GM18858 (cell line): ENCODE measurements around the gene HTT.
"Not testable (repeated sequence)": the region's sequence is repeated elsewhere in the genome, so short reads cannot be mapped to it uniquely, and the experiment has no call there.

Source experiments
- ATAC-seq: cut with Tn5 transposase; IDR thresholded peaks from one replicate; pipeline ENCODE4 v1.9.1; 2021; ENCODE audit not compliant: unreplicated experiment

Gene HTT

DNA sequence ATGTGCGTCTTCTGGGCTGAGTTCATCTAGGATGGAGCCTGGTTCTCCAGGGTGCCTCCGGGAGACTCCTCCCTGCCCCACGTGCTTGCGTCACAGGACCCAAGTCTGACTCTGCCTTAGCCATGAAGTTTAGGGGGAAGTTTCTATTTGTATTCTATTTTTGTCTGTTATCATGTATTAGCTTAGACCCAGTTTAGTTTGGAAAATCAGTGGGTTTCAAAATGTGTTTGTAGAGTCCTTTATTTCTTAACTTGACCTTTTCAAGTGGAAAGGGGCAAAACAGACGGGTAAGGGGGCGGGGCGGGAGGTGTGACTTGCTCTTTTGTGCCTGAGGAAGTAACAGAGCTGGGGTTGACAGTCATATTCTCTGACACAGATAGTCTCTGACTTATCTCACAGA, 86.0 kb downstream of the HTT start:
- ATAC-seq, result no peak

DNA sequence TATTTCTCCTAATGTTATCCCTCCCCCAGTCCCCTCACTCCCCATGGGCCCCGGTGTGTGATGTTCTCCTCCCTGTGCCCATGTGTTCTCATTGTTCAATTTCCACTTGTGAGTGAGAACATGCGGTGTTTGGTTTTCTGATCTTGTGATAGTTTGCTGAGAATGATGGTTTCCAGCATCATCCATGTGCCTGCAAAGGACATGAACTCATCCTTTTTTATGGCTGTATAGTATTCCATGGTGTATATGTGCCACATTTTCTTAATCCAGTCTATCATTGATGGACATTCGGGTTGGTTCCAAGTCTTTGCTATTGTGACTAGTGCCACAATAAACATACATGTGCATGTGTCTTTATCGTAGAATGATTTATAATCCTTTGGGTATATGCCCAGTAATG, 86.6 kb downstream of the HTT start:
- ATAC-seq, result not testable (repeated sequence)

DNA sequence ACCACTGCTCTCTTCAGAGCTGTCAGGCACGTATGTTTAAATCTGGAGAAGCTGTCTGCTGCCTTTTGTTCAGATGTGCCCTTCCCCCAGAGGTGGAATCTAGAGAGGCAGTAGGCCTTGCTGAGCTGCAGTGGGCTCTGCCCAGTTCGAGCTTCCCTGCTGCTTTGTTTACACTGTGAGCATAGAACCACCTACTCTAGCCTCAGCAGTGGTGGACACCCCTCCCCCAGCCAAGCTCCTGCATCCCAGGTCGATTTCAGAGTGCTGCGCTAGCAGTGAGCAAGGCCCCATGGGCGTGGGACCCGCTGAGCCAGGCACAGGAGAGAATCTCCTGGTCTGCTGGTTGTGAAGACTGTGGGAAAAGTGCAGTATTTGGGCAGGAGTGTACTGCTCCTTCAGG, 92.0 kb downstream of the HTT start:
- not testable (repeated sequence) for ATAC-seq

DNA sequence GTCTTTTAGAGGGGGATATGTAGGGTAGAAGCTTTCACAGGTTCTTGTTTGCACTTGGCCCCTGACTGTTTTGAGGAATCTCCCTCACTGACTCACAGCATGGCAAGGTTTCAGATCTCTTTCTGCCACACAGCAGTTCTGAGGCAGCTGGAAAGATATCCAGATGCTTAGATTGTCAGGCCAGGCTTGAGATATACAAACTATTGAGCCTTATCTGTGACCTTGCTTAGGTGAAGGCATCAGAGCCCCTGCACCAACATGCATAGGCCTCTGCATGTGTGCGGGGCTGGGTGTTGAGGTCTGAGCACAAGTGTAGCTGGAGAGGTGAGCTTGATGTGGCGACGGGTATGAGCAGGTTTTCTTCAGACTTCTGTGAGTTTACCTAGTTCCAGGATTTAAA, 93.5 kb downstream of the HTT start:
- no peak for ATAC-seq

DNA sequence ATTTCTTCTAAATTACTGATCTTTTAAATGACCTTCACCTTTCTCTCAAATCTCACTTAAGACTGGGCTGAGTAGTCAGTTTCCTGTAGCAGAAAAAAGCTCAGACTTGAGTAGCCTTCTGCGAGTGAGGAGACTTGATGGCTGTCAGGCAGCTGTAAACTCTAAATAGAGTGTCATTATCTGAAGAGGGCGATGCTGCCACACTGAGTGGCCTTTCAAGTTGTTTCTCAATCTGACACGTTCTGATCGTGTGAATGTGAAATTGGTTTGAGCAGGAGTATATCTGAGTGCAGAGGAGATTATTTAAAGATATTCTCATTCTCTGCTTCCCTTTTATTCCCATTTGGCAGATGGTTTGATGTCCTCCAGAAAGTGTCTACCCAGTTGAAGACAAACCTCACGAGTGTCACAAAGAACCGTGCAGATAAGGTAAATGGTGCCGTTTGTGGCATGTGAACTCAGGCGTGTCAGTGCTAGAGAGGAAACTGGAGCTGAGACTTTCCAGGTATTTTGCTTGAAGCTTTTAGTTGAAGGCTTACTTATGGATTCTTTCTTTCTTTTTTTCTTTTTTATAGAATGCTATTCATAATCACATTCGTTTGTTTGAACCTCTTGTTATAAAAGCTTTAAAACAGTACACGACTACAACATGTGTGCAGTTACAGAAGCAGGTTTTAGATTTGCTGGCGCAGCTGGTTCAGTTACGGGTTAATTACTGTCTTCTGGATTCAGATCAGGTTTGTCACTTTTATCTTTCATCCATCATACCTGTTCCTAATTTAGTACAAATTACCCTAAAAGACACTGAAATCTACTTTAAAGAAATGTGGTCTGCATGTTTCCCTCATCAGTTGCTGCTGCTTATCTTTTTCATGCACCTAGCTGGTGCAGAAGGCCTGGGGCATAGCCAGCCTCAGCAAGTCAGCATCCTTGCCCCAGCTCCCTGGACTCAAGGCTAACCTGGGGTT, 100.2 kb downstream of the HTT start:
- no peak for ATAC-seq

DNA sequence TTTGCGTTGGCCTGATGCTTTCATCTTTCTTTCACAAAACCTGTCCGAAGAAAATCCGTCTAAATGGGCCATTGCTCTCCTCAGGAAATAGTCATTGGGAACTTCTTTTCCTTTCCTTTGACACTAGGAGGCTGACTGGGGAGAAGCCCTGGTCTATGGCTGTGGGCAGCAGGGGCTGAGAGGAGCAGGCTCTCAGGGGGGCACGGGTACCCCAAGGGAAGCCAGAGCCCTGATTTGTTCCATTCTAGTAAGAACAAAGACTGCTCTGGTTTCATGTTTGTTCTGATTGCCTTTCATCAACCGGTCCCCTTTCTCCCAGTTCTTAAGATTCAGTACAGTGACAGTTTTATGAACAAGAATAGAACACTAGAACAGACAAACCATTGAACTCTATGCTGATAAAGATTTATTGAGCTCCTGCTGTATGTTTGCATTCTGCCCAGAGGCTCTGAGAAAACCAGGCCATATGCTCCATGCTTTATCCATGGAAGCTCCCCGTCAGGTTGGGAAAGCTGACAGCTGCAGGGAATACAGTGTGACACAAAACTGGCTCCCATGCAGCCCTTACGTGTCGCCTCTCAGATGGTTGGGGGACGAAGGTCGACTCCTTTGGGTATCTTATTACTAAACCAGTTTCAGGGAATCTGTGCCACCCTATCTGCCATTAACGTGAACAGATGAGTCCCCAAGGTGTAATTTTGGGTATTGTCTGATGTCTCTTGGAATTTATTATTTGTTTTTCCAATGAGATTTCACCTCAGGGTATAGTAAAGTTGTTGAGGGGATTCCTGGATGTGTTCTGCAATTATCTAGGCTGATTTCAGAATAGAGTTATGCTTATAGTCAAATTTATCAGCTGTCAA, 102.1 kb downstream of the HTT start:
- no peak for ATAC-seq

DNA sequence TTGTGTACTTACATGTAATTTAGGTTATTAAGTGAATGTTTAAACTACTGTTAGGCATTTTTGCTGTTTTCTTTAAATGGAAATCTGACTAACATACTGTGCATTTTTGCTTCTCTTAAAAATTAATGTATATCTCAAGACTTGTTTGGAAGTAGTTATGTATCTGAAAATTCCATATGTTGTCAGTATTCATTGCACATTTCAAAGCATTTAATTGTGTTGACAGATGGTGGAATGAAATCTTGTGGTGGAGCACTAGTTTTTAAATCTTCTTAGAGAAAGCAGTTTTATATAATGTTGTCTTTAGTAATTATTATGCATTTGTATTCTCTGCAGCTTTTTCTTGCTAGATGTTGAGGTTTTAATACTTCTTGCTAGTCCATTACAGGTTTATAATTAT, 102.9 kb downstream of the HTT start:
- ATAC-seq, result no peak

DNA sequence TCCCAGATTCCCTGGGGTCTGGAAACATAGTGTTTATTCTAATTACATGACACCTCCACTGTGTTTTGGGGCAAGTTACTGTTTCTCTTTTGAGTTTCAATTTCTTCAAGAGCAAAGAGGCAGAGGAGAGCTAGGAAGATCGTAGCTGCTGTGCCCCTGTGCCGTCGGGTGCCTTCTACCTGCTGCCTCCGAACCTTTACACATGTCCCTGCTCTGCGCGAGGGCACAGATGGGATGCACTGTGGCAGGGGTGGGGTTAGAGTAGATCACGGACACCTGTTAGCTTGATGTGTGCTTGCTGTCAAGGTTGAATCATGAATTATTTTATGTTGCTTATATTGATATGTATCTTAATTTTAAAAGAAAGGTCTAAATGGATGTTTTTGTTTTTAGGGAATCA, 103.4 kb downstream of the HTT start:
- ATAC-seq, result no peak

DNA sequence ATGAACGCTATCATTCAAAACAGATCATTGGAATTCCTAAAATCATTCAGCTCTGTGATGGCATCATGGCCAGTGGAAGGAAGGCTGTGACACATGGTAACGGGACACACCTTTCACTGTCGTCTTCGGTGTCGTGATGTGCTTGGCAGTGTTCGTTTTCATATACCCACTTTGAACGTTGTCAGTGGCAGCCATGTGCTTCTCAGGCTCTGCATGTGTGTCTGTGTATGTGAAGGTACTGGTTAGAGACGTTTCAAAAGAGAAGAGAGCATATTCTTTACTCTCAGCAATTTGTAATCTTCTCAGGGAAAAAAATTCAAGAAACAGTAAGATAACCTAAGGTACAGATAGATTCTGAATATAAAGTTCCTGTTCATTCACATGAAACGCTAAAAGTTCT, 103.9 kb downstream of the HTT start:
- no peak for ATAC-seq

DNA sequence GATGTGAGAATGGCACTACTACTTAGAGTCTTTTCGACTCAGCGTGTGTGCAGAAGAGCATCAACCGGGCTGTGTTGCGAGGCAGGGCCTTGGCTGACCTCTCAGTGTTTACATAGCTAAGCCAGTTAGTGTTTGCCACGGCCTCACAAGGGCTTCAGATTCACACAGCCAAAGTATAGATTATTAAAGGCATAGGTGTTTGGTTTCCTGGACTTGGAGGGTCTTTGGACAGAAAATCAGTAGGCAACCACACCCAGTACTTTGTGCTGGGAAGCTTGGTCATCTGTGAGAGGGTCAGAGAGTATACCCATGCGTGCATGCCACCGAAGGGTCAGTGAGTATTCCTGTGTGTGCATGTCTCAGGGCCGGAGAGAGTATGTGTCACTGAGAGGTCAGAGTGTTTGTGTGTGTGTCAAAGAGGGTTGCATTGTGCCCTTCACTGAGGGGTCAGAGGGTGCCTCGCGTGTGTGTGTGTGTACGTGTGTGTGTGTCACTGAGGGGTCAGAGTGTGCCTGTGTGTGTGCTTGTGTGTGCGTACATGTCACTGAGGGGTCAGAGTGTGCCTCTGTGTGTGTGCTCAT, 104.7 kb downstream of the HTT start:
- ATAC-seq, result no peak

DNA sequence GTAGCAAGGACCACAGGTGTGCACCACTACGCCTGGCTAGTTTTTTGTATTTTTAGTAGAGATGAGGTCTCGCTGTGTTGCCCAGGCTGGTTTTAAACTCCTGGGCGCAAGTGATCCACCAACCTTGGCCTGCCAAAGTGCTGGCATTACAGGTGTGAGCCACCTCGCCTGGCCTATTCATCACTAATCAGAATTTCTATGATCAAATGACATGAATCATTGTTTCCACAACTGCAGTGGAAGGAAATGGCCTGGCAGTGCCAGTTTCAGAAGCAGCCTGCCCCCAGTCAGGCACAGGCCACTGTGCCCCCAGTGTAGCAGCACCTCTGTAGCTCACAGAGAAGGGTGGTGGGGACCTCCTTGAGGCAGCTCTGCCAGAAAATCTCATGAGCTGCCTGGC, 108.5 kb downstream of the HTT start:
- no peak for ATAC-seq

DNA sequence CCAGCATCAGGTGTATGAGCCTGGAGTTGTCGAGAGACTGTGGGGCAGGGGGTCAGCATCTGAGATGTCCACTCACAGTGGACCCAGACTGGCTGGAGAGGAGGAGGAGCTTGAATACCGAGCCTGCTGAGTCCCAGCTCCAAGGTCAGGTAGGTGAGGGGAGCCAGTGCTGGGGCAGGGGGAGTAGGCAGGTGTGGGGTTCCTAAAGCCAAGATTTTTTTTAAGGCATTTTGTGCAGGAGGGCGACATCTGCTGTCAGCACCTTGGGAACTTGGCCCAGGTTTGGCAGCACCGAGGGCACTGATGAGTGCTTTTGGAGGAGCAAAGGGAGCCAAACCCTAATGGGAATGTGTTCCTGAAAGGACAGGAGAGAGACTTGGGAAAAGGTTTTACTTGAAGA, 110.2 kb downstream of the HTT start:
- ATAC-seq, result no peak

DNA sequence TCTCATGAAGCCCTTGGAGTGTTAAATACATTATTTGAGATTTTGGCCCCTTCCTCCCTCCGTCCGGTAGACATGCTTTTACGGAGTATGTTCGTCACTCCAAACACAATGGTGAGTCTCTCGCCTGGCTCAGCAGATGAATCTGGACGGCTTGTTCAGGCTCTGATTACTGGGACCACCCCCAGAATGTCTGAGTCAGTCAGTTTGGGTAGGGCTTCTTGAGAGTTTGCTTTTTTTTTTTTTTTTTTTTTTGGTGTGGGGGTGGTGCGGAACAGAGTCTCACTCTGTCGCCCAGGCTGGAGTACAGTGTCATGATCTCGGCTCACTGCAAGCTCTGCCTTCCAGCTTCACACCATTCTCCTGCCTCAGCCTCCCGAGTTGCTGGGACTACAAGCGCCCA, 112.1 kb downstream of the HTT start:
- ATAC-seq, result no peak

DNA sequence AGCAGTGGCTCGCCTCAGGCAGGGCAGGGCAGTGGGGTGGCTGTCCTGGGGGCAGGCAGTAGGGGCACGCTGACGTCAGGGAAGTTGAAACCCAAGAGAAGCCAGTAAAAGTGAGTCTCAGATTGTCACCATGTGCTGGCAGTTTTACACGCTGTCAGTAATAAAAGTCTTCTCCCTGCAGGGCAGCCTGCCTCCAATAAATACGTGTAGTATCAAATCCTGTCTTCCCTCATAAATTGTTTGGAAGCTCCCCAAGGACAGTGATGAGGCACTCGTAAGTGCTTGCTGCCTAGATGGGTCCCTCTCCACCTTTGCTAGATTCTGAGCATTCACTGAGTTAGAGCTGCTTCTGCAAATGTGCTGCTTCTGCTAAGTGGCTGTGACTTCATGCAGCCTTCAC, 113.6 kb downstream of the HTT start:
- ATAC-seq, result no peak

DNA sequence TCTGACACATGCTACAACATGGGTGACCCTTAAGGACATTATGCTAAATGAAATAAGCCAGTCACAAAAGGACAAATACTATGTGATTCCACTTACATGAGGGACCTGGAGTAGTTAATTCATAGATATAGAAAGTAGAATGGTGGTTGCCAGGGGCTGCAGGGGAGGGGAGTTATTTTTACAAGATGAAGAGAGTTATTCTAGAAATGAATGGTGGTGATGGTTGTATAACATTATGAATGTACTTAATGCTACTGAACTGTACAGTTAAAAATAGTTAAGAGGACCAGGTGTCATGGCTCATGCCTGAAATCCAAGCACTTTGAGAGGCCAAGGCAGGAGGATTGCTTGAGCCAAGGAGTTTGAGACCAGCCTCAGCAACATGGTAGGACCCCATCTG, 115.0 kb downstream of the HTT start:
- ATAC-seq, result no peak

DNA sequence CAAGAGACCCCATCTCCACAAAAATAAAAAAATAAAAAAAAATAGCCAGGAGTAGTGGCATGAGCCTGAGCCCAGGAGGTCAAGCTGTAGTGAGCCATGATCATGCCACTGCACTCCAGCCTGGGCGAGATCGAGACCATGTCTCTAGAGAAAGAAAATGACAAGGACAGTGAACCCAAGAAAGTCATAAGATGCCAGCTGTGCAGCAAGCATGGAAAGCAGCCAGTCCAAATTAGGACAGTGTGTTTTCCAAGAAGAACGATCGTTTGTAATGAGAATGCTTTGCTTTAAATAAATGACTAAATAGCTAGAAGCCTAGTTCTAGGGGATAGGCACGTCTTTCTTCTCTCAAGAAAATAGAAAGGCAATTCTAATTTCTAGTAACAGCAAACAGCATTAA, 116.1 kb downstream of the HTT start:
- ATAC-seq, result no peak

DNA sequence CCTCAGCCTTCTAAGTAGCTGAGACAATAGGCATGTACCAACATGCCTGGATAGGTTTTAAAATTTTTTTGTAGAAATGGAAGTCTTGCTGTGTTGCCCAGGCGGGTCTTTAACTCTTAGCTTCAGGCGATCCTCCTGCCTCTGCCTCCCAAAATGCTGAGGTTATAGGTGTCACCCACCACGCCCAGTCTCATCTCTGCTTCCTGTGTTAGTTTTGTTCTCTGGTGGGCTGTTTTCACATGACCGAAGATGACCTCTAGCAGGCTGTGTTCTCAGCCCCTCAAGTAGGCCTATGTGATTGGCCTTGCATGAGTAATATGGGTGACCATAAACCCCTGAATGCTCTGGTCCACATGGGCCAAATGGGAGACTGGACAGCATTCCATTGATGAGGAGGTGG, 117.7 kb downstream of the HTT start:
- ATAC-seq, result no peak

DNA sequence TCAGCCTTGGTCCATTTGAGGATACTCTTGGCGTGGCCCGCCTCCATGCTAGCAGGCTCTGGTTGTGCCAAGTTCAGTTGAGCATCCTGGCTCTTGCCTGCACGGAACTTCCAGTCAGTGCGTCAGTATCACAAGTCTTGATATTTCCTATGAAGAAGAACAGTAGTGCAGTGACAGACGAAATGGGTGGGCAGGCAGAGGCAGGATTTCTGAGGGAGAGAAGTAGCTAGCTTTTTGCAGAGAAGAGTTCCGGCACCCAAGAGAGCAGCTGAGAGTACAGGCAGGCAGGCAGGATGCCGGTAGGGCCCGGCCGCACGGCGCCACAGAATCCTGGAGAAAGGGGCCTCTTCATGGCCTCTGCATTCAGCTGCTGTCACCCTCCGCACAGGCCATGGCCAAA, 118.3 kb downstream of the HTT start:
- no peak for ATAC-seq

DNA sequence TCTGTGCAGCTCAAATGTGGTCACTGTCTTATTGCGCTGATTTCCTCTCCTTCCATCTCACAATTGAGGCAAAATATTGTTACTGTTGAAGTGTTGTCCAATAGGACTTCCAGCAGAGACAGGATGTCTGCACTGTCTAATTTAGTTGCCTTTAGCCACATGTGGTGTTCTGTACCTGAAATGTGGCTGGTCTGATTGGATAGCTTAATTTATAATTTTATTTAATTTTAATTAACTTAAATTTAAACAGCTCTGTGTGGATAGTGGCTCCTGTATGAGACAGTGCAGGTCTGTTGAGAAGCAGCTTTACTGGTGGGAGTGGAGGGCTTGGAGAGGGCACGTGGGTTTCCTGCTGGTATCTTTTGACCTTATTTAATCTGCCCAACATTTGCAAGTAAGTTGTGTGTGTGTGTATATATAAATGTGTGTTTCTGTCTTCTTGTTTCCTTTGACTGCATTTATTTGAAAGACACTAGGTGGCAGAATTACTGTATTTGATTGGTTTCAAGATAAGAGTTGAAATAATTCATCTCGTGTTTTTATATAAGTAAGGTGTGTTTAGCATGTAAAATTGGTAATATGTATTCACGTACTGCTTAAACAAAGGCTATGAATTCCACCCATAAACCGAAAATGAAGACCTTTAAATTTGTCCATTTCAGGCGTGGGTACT, 119.2 kb downstream of the HTT start:
- ATAC-seq, result no peak

DNA sequence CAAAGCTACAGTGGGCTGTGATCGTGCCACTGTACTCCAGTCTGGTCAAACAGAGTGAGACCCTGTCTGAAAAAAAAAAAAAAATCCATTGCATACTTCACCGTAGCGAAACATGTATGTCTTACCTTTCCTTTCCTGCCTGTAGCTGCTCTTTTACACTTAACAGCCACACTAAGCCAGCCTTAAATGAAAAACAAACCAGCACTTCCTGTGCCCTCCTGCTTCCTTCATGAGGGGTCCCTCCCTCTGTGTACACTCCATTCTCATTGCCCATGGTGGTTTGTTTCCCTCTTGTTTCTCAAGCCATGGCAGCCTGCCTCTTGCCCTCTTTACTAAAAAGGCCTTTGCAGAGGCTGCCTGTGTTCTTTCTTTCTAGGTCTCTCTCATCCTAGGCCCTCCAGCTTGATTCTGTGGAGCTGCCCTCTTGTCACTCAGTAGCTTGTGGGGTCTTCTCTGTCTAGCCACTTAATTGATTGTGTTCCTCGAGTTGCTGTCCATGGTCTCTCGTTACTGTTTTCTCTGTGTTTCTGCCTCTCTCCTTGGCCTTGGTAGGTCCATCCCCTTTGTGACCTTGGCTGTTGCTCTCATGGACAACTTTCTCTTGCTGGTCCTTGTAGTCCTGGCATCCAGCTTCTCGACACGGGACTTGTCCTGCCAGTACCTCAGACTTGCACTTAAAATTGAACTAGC, 122.3 kb downstream of the HTT start:
- ATAC-seq, result no peak
